GM23338 (cell line): ENCODE results near the gene MAST2.

Experiments used
- CTCF ChIP-seq, 2 experiments: fragments of 200-600 bp in 1 of 2; sonication (generic) in 1 of 2; conservative IDR thresholded peaks; 2 replicates each; pipeline versions ENCODE4 v1.5.1 to v1.6.1; 2016 to 2017; ENCODE audit warnings: antibody characterized with exemption in 2 of 2, low read depth in 2 of 2, mild to moderate bottlenecking in 2 of 2, moderate library complexity in 1 of 2
- POLR2AphosphoS5 ChIP-seq: IDR thresholded peaks from 2 replicates; pipeline ENCODE4 v1.6.1; 2016; ENCODE audit warnings: antibody characterized with exemption, low read depth
- ZNF462 ChIP-seq: fragments of 250-450 bp; sonication (Bioruptor Pico); IDR thresholded peaks from 2 replicates; pipeline ENCODE4 v1.5.0; 2020; ENCODE audit warnings: mild to moderate bottlenecking, moderate library complexity

- TF ChIP-seq POLR2AphosphoS5 (no peak), CTCF (conservative IDR thresholded peaks at IDR 0.05; ENCODE audit: low read depth in 2 of 2) (no peak), ZNF462 (CRISPR knock-in tag) (no peak)
These were observed 259.4 kb downstream of the MAST2 start for GRCh38 chr1:46062651-46063319.
